Measurements from ENCODE around the gene LPIN1.

Gene LPIN1

GRCh38 chr2:11742317-11742701 is 4.1 kb upstream of the LPIN1 start:
- Histone ChIP-seq H3K36me3 (replicated peaks; ENCODE audit: low read depth, low read length) (no peaks in the 10 kb centered on the region), H2AFZ (ENCODE audit: low read depth, low read length) (no peak overlapping the region), H3K9me3 (ENCODE audit: insufficient read depth, low read length) (no peaks in the 10 kb centered on the region), H3K79me2 (ENCODE audit: low read length) (peaks cover 6% of the 10 kb centered on the region), H3K9ac (ENCODE audit: low read length) (no peak overlapping the region), H3K4me1 (ENCODE audit: low read length) (peaks cover 27% of the 10 kb centered on the region), H3K4me2 (ENCODE audit: low read length) (no peak overlapping the region), H3K4me3 (ENCODE audit: low read length) (no peak overlapping the region), H3K27ac (ENCODE audit: low read length) (no peak overlapping the region), H4K20me1 (ENCODE audit: insufficient read depth, low read length) (0 out of 2 replicates have a peak, but pooled peaks cover 2% of the 10 kb centered on the region), H3K27me3 (ENCODE audit: low read depth, low read length) (peaks cover 9% of the 10 kb centered on the region)
- no peak for TF ChIP-seq EZH2phosphoT487 (IDR thresholded peaks at IDR 0.05; ENCODE audit: low read depth)
- no peak for TF ChIP-seq CTCF (IDR thresholded peaks at IDR 0.05; ENCODE audit: low read depth, low read length)

- TF ChIP-seq CTCF (IDR thresholded peaks at IDR 0.05; ENCODE audit: low read depth, low read length) = no peak
- TF ChIP-seq EZH2phosphoT487 (IDR thresholded peaks at IDR 0.05; ENCODE audit: low read depth) = no peak
- H4K20me1 ChIP-seq (ENCODE audit: insufficient read depth, low read length) = 0 out of 2 replicates have a peak, but pooled peaks cover 3% of the 10 kb centered on the region
- H3K27ac ChIP-seq (ENCODE audit: low read length) = no peak overlapping the region
- H3K36me3 ChIP-seq (replicated peaks; ENCODE audit: low read depth, low read length) = no peaks in the 10 kb centered on the region
- H3K27me3 ChIP-seq (ENCODE audit: low read depth, low read length) = peaks cover 9% of the 10 kb centered on the region
- no peak overlapping the region for H3K4me2 ChIP-seq (ENCODE audit: low read length)
- no peak overlapping the region for H3K4me3 ChIP-seq (ENCODE audit: low read length)
- no peak overlapping the region for H3K9ac ChIP-seq (ENCODE audit: low read length)
- H3K9me3 ChIP-seq (ENCODE audit: insufficient read depth, low read length) = no peaks in the 10 kb centered on the region
- peaks cover 32% of the 10 kb centered on the region for H3K4me1 ChIP-seq (ENCODE audit: low read length)
- H2AFZ ChIP-seq (ENCODE audit: low read depth, low read length) = no peak overlapping the region
- peaks cover 12% of the 10 kb centered on the region for H3K79me2 ChIP-seq (ENCODE audit: low read length)
Measured at GRCh38 chr2:11742702-11743357, 3.6 kb upstream of the LPIN1 start.

- TF ChIP-seq EZH2phosphoT487 (IDR thresholded peaks at IDR 0.05; ENCODE audit: low read depth) (no peak), CTCF (IDR thresholded peaks at IDR 0.05; ENCODE audit: low read depth, low read length) (no peak)
Measured at GRCh38 chr2:11743366-11743765, 3.1 kb upstream of the LPIN1 start.

GRCh38 chr2:11743846-11744553 is 2.4 kb upstream of the LPIN1 start:
- peak overlapping the region; percentile 85 for H3K4me2 ChIP-seq (ENCODE audit: low read length)
- peak overlapping the region; percentile 68 for H3K4me3 ChIP-seq (ENCODE audit: low read length)
- no peak for TF ChIP-seq EZH2phosphoT487 (IDR thresholded peaks at IDR 0.05; ENCODE audit: low read depth)
- TF ChIP-seq CTCF (IDR thresholded peaks at IDR 0.05; ENCODE audit: low read depth, low read length) = no peak
- H3K9me3 ChIP-seq (ENCODE audit: insufficient read depth, low read length) = no peaks in the 10 kb centered on the region
- peaks cover 23% of the 10 kb centered on the region for H3K79me2 ChIP-seq (ENCODE audit: low read length)
- H3K27ac ChIP-seq (ENCODE audit: low read length) = no peak overlapping the region
- H4K20me1 ChIP-seq (ENCODE audit: insufficient read depth, low read length) = peaks cover 4% of the 10 kb centered on the region; the same call in 1 of the 2 replicates
- H3K36me3 ChIP-seq (replicated peaks; ENCODE audit: low read depth, low read length) = no peaks in the 10 kb centered on the region
- H2AFZ ChIP-seq (ENCODE audit: low read depth, low read length) = peak overlapping the region; percentile 69
- H3K9ac ChIP-seq (ENCODE audit: low read length) = peak overlapping the region; percentile 17; the same call in 1 of the 2 replicates
- peaks cover 9% of the 10 kb centered on the region for H3K27me3 ChIP-seq (ENCODE audit: low read depth, low read length)
- peaks cover 44% of the 10 kb centered on the region for H3K4me1 ChIP-seq (ENCODE audit: low read length)

More at GRCh38 chr2:11743366-11743765, 3.1 kb upstream of the LPIN1 start:
- 0 out of 2 replicates have a peak, but pooled peaks cover 3% of the 10 kb centered on the region for H4K20me1 ChIP-seq (ENCODE audit: insufficient read depth, low read length)
- H2AFZ ChIP-seq (ENCODE audit: low read depth, low read length) = no peak overlapping the region
- H3K36me3 ChIP-seq (replicated peaks; ENCODE audit: low read depth, low read length) = no peaks in the 10 kb centered on the region
- peak overlapping the region; percentile 68 for H3K4me3 ChIP-seq (ENCODE audit: low read length)
- H3K27me3 ChIP-seq (ENCODE audit: low read depth, low read length) = peaks cover 9% of the 10 kb centered on the region
- no peak overlapping the region for H3K27ac ChIP-seq (ENCODE audit: low read length)
- H3K9ac ChIP-seq (ENCODE audit: low read length) = peak overlapping the region; percentile 17; the same call in 1 of the 2 replicates
- H3K79me2 ChIP-seq (ENCODE audit: low read length) = peaks cover 17% of the 10 kb centered on the region
- H3K4me1 ChIP-seq (ENCODE audit: low read length) = peaks cover 38% of the 10 kb centered on the region
- H3K4me2 ChIP-seq (ENCODE audit: low read length) = peak overlapping the region; percentile 85
- H3K9me3 ChIP-seq (ENCODE audit: insufficient read depth, low read length) = no peaks in the 10 kb centered on the region

Measured in OCI-LY3 (cell line).